Measurements from ENCODE around the gene DYNLT2.

DYNLT2 gene

DNA sequence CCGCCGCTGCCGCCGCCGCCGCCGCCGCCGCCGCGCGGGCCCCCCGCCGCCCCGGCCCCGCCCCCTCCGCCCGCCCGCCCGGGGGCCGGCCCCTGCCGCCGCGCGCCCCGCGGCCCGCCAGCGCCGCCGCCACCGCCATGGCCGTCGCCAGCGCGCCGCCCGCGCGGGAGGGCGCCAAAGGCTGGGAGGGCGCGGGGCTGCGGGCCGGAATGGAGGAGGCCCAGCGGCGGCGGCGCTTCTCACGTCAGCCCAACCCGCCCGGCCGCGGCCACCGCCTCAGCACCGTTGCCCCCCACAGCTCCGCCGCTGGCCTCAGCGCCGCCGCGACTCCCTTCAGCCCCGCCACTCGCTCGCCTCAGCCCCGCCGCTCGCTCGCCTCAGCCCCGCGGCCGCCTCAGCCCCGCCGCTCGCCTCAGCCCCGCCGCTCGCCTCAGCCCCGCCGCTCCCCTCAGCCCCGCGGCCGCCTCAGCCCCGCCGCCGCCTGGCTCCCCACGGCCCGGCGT, 27.3 kb downstream of the DYNLT2 start:
- TF ChIP-seq, protein P1, sequence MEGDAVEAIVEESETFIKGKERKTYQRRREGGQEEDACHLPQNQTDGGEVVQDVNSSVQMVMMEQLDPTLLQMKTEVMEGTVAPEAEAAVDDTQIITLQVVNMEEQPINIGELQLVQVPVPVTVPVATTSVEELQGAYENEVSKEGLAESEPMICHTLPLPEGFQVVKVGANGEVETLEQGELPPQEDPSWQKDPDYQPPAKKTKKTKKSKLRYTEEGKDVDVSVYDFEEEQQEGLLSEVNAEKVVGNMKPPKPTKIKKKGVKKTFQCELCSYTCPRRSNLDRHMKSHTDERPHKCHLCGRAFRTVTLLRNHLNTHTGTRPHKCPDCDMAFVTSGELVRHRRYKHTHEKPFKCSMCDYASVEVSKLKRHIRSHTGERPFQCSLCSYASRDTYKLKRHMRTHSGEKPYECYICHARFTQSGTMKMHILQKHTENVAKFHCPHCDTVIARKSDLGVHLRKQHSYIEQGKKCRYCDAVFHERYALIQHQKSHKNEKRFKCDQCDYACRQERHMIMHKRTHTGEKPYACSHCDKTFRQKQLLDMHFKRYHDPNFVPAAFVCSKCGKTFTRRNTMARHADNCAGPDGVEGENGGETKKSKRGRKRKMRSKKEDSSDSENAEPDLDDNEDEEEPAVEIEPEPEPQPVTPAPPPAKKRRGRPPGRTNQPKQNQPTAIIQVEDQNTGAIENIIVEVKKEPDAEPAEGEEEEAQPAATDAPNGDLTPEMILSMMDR (conservative IDR thresholded peaks at IDR 0.05; ENCODE audit: low read depth, low read length), result no peak
- peaks cover 43% of the 10 kb centered on the region for H3K79me2 ChIP-seq (ENCODE audit: insufficient read depth, low read depth)
- H3K27ac ChIP-seq, result no peak overlapping the region
- H3K4me2 ChIP-seq, result no peak overlapping the region
- H4K20me1 ChIP-seq (ENCODE audit: insufficient read depth), result peaks cover 7% of the 10 kb centered on the region; the same call in 1 of the 2 replicates
- no peaks in the 10 kb centered on the region for H3K36me3 ChIP-seq (ENCODE audit: insufficient read depth)
- peaks cover 30% of the 10 kb centered on the region for H3K4me1 ChIP-seq (ENCODE audit: low read depth, poor library complexity, severe bottlenecking)
- no peak overlapping the region for H3K4me3 ChIP-seq (IDR thresholded peaks at IDR 0.05; ENCODE audit: insufficient read depth, low read depth, low read length)
- no peak overlapping the region for H3K9ac ChIP-seq
- no peaks in the 10 kb centered on the region for H3K27me3 ChIP-seq (ENCODE audit: insufficient read depth, low read depth)
- H2AFZ ChIP-seq (ENCODE audit: low read depth), result no peak overlapping the region

DNA sequence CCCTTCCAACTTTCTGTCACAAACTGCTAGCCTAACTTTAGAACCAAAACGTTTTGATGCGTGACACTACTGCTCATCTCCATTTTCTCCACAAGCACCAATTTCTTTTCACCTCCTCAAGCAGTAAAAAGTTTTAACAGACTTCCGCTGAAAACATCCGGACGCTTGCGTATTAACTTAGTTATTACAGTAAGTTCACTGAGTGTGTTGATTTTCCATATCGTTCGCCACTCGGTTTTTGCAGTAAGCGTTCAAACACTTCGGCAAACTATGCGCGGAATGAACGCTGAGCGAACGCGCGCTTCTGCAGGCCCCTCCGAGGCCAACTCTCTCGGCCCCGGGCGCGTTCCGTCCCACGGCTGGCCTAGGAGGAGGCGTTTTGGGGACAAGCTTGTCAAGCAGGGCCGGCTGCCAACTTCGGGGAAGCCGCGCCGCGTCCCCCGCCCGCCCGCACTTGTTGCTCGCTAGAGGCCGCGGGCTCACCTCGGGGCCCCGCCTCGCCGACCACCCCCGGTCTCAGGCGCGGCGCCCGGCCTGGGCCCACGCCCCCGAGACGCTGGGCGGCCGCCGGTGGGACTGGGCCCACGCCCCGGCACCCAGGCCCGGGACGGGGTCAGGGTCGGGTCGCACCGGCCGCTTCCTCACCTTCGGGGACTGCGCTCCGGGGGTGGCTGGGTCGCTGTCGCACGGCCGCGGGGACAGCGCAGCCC, 28.0 kb downstream of the DYNLT2 start:
- peak overlapping the region; percentile 81 for H3K27ac ChIP-seq
- H4K20me1 ChIP-seq (ENCODE audit: insufficient read depth), result peaks cover 7% of the 10 kb centered on the region; the same call in 1 of the 2 replicates
- H3K9ac ChIP-seq, result peak overlapping the region; percentile 72
- H3K4me3 ChIP-seq (IDR thresholded peaks at IDR 0.05; ENCODE audit: insufficient read depth, low read depth, low read length), result no peak overlapping the region
- peak overlapping the region; percentile 100 for H3K4me2 ChIP-seq
- H3K79me2 ChIP-seq (ENCODE audit: insufficient read depth, low read depth), result peaks cover 48% of the 10 kb centered on the region
- peak overlapping the region; percentile 18; the same call in 1 of the 2 replicates for H2AFZ ChIP-seq (ENCODE audit: low read depth)
- peaks cover 30% of the 10 kb centered on the region for H3K4me1 ChIP-seq (ENCODE audit: low read depth, poor library complexity, severe bottlenecking)
- TF ChIP-seq, protein P1 (conservative IDR thresholded peaks at IDR 0.05; ENCODE audit: low read depth, low read length), result no peak
- H3K27me3 ChIP-seq (ENCODE audit: insufficient read depth, low read depth), result no peaks in the 10 kb centered on the region
- no peaks in the 10 kb centered on the region for H3K36me3 ChIP-seq (ENCODE audit: insufficient read depth)

GRCh38 chr6:169722362-169723199, 28.8 kb downstream of the DYNLT2 start:
- H3K9ac ChIP-seq, result peak overlapping the region; percentile 72
- H3K79me2 ChIP-seq (ENCODE audit: insufficient read depth, low read depth), result peaks cover 54% of the 10 kb centered on the region
- peak overlapping the region; percentile 18; the same call in 1 of the 2 replicates for H2AFZ ChIP-seq (ENCODE audit: low read depth)
- H4K20me1 ChIP-seq (ENCODE audit: insufficient read depth), result peaks cover 7% of the 10 kb centered on the region; the same call in 1 of the 2 replicates
- TF ChIP-seq, protein P1 (conservative IDR thresholded peaks at IDR 0.05; ENCODE audit: low read depth, low read length), result no peak
- H3K27ac ChIP-seq, result peak overlapping the region; percentile 81
- peak overlapping the region; percentile 100 for H3K4me2 ChIP-seq
- H3K36me3 ChIP-seq (ENCODE audit: insufficient read depth), result no peaks in the 10 kb centered on the region
- no peak overlapping the region for H3K4me3 ChIP-seq (IDR thresholded peaks at IDR 0.05; ENCODE audit: insufficient read depth, low read depth, low read length)
- H3K4me1 ChIP-seq (ENCODE audit: low read depth, poor library complexity, severe bottlenecking), result peaks cover 30% of the 10 kb centered on the region
- H3K27me3 ChIP-seq (ENCODE audit: insufficient read depth, low read depth), result no peaks in the 10 kb centered on the region

GRCh38 chr6:169720207-169720855, 31.0 kb downstream of the DYNLT2 start:
- no peak overlapping the region for H2AFZ ChIP-seq (ENCODE audit: low read depth)
- H4K20me1 ChIP-seq (ENCODE audit: insufficient read depth), result peaks cover 7% of the 10 kb centered on the region; the same call in 1 of the 2 replicates
- H3K79me2 ChIP-seq (ENCODE audit: insufficient read depth, low read depth), result peaks cover 63% of the 10 kb centered on the region
- H3K4me3 ChIP-seq (IDR thresholded peaks at IDR 0.05; ENCODE audit: insufficient read depth, low read depth, low read length), result no peak overlapping the region
- TF ChIP-seq, protein P1 (conservative IDR thresholded peaks at IDR 0.05; ENCODE audit: low read depth, low read length), result no peak
- H3K27me3 ChIP-seq (ENCODE audit: insufficient read depth, low read depth), result no peaks in the 10 kb centered on the region
- H3K36me3 ChIP-seq (ENCODE audit: insufficient read depth), result 0 out of 2 replicates have a peak, but pooled peaks cover 2% of the 10 kb centered on the region
- no peak overlapping the region for H3K4me2 ChIP-seq
- H3K27ac ChIP-seq, result no peak overlapping the region
- H3K4me1 ChIP-seq (ENCODE audit: low read depth, poor library complexity, severe bottlenecking), result peaks cover 30% of the 10 kb centered on the region
- no peak overlapping the region for H3K9ac ChIP-seq

All from KMS-11 (cell line).